Kidney (tissue), 14 donors: ENCODE measurements around the gene GNAO1. TPM values are rescaled to one million over a fixed set of nuclear protein-coding genes. Genes with fewer than 3 reads are reported as not detected.

Experiments used
- DNase-seq, 5 donors: peaks; one replicate each; pipeline ENCODE4 v3.0.0-alpha.2; 2013 to 2020
- FAIRE-seq: peaks from 2 replicates; lab custom pipeline; 2012; peaks lifted over from hg19 to GRCh38; lab: Jason Lieb, UNC
- H3K27ac ChIP-seq, 2 donors: one replicate each; pipeline ENCODE4 v1.7.0; 2013; ENCODE audit warnings: low read depth in 2 of 2, low read length in 2 of 2, inconsistent platforms in 1 of 2
- H3K27me3 ChIP-seq: one replicate; pipeline ENCODE4 v1.7.1; 2013; ENCODE audit warnings: low read length, inconsistent platforms; ENCODE audit not compliant: control insufficient read depth, insufficient read depth
- H3K36me3 ChIP-seq, 3 donors: one replicate each; pipeline versions ENCODE4 v1.7.0 to v1.7.1; 2013; ENCODE audit warnings: low read length in 3 of 3, control low read depth in 1 of 3, inconsistent platforms in 1 of 3; ENCODE audit not compliant: insufficient read depth in 3 of 3, control insufficient read depth in 2 of 3
- H3K4me1 ChIP-seq, 3 donors: one replicate each; pipeline versions ENCODE4 v1.7.0 to v1.7.1; 2013; ENCODE audit warnings: low read length in 3 of 3, inconsistent platforms in 1 of 3, low read depth in 1 of 3; ENCODE audit not compliant: control insufficient read depth in 2 of 3, insufficient read depth in 2 of 3
- H3K4me3 ChIP-seq, 3 donors: one replicate each; pipeline versions ENCODE4 v1.7.0 to v1.8.1; 2013; ENCODE audit warnings: low read length in 3 of 3, control low read depth in 1 of 3, inconsistent platforms in 1 of 3
- H3K9ac ChIP-seq, 3 donors: one replicate each; pipeline versions ENCODE4 v1.7.0 to v1.7.1; 2013; ENCODE audit warnings: low read length in 3 of 3, control low read depth in 1 of 3, inconsistent platforms in 1 of 3
- H3K9me3 ChIP-seq, 3 donors: one replicate each; pipeline versions ENCODE4 v1.7.0 to v1.7.1; 2013; ENCODE audit warnings: low read length in 3 of 3, control low read depth in 1 of 3, inconsistent platforms in 1 of 3; ENCODE audit not compliant: control insufficient read depth in 2 of 3, insufficient read depth in 1 of 3
- CTCF ChIP-seq: IDR thresholded peaks from 3 replicates; pipeline ENCODE4 v1.5.1; 2012; ENCODE audit warnings: mild to moderate bottlenecking, moderate library complexity, borderline replicate concordance; ENCODE audit not compliant: insufficient read depth; ENCODE audit errors: extremely low read depth
- intact Hi-C: fragments of 100-400 bp; cut with DNase I; formaldehyde crosslinking; loops from one replicate; pipeline ENCODE4 v1.11.1; 2022
- polyA plus RNA-seq: library from polyadenylated mRNA; stranded (reverse); fragments of 350-450 nt; fragmentation: Illumina TruSeq; extraction: RNeasy Lipid Tissue Mini Kit (QIAGEN cat#74804); gene quantifications from one replicate; pipeline ENCODE4 v1.2.3, GENCODE V29; 2014; ENCODE audit warnings: low read depth, low replicate concordance; ENCODE audit not compliant: insufficient read depth
- total RNA-seq: library from RNA; stranded (reverse); fragmentation: NEBNext Ultra II Directional; extraction: Animal tissue kit (Norgen Biotek cat#: 25700); gene quantifications from one replicate; pipeline ENCODE4 v1.2.1, GENCODE V29; 2021
- donor health status: control.
- donor health status: control.
- donor health status: control.
- donor health status: control.
- donor health status: control.
- donor health status: DM: yes; HTN: yes; CAD: no.
- donor health status: Normal renal cell carcinoma (clear cell type).

GNAO1 gene
- total and polyA plus RNA-seq, 2 donors from 2014 or later = 1.5 to 4.3 TPM

GRCh38 chr16:56222474-56222997, 31.2 kb downstream of the GNAO1 start:
- intact Hi-C loops = no loop called here
- Histone ChIP-seq H3K36me3 (no peaks in the 10 kb centered on the region), H3K27ac (no peak overlapping the region), H3K27me3 (no peaks in the 10 kb centered on the region), H3K4me3 (no peak overlapping the region), H3K9me3 (no peaks in the 10 kb centered on the region), H3K9ac (no peak overlapping the region), H3K4me1 (no peaks in the 10 kb centered on the region)
- no peak for TF ChIP-seq CTCF
- no peak for FAIRE-seq
- DNase-seq = peak in 2 of 5 donors; percentile 13 to 20

GRCh38 chr16:56225017-56225742, 33.9 kb downstream of the GNAO1 start:
- H3K27ac ChIP-seq = no peak overlapping the region
- intact Hi-C loops = no loop called here
- no peaks in the 10 kb centered on the region for H3K27me3 ChIP-seq
- TF ChIP-seq CTCF = no peak
- no peak overlapping the region for H3K9ac ChIP-seq
- H3K4me1 ChIP-seq = no peaks in the 10 kb centered on the region
- H3K36me3 ChIP-seq = no peaks in the 10 kb centered on the region
- DNase-seq (no peak), FAIRE-seq (no peak)
- H3K4me3 ChIP-seq = no peak overlapping the region
- H3K9me3 ChIP-seq = no peaks in the 10 kb centered on the region

GRCh38 chr16:56226187-56226586, 34.9 kb downstream of the GNAO1 start:
- Histone ChIP-seq H3K27me3 (no peaks in the 10 kb centered on the region), H3K9ac (no peak overlapping the region), H3K4me3 (no peak overlapping the region), H3K27ac (no peak overlapping the region), H3K9me3 (no peaks in the 10 kb centered on the region), H3K4me1 (no peaks in the 10 kb centered on the region), H3K36me3 (no peaks in the 10 kb centered on the region)
- no peak for TF ChIP-seq CTCF
- intact Hi-C loops = no loop called here
- DNase-seq (no peak), FAIRE-seq (no peak)
